DND-41 (cell line): Measurements from ENCODE around the gene PLBD1.

ENCODE experiments used
- ATAC-seq: fragments of 200-7000 bp; cut with Tn5 transposase; 3 replicates; pipeline ENCODE4 v1.9.1; 2021; ENCODE audit warnings: low read depth; ENCODE audit not compliant: insufficient read depth
- DNase-seq: peaks from one replicate; pipeline ENCODE4 v3.0.0-alpha.2; 2020
- H2AFZ ChIP-seq: 2 replicates; pipeline ENCODE4 v1.6.0; 2012; ENCODE audit warnings: low read depth, low read length
- H3K27ac ChIP-seq: 2 replicates; pipeline ENCODE4 v1.5.1; 2012; ENCODE audit warnings: low read length, inconsistent platforms
- H3K27me3 ChIP-seq: fragments of 200-600 bp; sonication (generic); 2 replicates; pipeline ENCODE4 v1.6.0; 2012; ENCODE audit warnings: low read length, mild to moderate bottlenecking, inconsistent platforms; ENCODE audit not compliant: insufficient read depth, poor library complexity
- H3K36me3 ChIP-seq: 2 replicates; pipeline ENCODE4 v1.5.1; 2012; ENCODE audit warnings: low read length, inconsistent platforms; ENCODE audit not compliant: insufficient read depth
- H3K4me1 ChIP-seq: 2 replicates; pipeline ENCODE4 v1.5.1; 2012; ENCODE audit warnings: mild to moderate bottlenecking, low read length; ENCODE audit not compliant: insufficient read depth
- H3K4me2 ChIP-seq: 2 replicates; pipeline ENCODE4 v1.6.0; 2012; ENCODE audit warnings: mild to moderate bottlenecking, moderate library complexity, low read length, inconsistent platforms; ENCODE audit not compliant: insufficient read depth
- H3K4me3 ChIP-seq, 2 experiments: fragments of 200-600 bp in 1 of 2; shearing (Covaris generic) in 1 of 2; 2 replicates each; pipeline ENCODE4 v1.5.1; 2012 to 2016; ENCODE audit warnings: inconsistent platforms in 2 of 2, low read length in 2 of 2, mild to moderate bottlenecking in 2 of 2, low read depth in 1 of 2, moderate library complexity in 1 of 2
- H3K79me2 ChIP-seq: 2 replicates; pipeline ENCODE4 v1.6.0; 2012; ENCODE audit warnings: low read length, inconsistent platforms; ENCODE audit not compliant: insufficient read depth
- H3K9ac ChIP-seq: 2 replicates; pipeline ENCODE4 v1.6.0; 2012; ENCODE audit warnings: low read depth, mild to moderate bottlenecking, inconsistent platforms, low read length, moderate library complexity
- H3K9me3 ChIP-seq: 2 replicates; pipeline ENCODE4 v1.5.1; 2012; ENCODE audit warnings: low read length, moderate library complexity, mild to moderate bottlenecking, inconsistent platforms; ENCODE audit not compliant: insufficient read depth, severe bottlenecking
- H4K20me1 ChIP-seq: 2 replicates; pipeline ENCODE4 v1.6.0; 2012; ENCODE audit warnings: low read length; ENCODE audit not compliant: insufficient read depth
- EZH2 ChIP-seq: IDR thresholded peaks from 3 replicates; pipeline ENCODE4 v1.6.1; 2012; ENCODE audit warnings: borderline replicate concordance, low read depth, mild to moderate bottlenecking, moderate library complexity, low read length, inconsistent platforms; ENCODE audit not compliant: severe bottlenecking
- TF ChIP-seq, protein P1 (sequence below): IDR thresholded peaks from 2 replicates; pipeline ENCODE4 v1.5.1; 2012; ENCODE audit warnings: borderline replicate concordance, low read length, moderate library complexity, mild to moderate bottlenecking; ENCODE audit not compliant: poor library complexity, severe bottlenecking; ENCODE audit errors: extremely low read depth

PLBD1 gene

GRCh38 chr12:14612898-14613445 is 45.3 kb upstream of the PLBD1 start:
- no peak overlapping the region for H3K4me3 ChIP-seq
- no peak overlapping the region for H3K4me2 ChIP-seq
- no peak overlapping the region for H3K9ac ChIP-seq
- peaks cover 10% of the 10 kb centered on the region for H3K9me3 ChIP-seq
- no peaks in the 10 kb centered on the region for H3K79me2 ChIP-seq
- H3K27me3 ChIP-seq, result no peaks in the 10 kb centered on the region
- TF ChIP-seq EZH2, result no peak
- TF ChIP-seq, protein P1, sequence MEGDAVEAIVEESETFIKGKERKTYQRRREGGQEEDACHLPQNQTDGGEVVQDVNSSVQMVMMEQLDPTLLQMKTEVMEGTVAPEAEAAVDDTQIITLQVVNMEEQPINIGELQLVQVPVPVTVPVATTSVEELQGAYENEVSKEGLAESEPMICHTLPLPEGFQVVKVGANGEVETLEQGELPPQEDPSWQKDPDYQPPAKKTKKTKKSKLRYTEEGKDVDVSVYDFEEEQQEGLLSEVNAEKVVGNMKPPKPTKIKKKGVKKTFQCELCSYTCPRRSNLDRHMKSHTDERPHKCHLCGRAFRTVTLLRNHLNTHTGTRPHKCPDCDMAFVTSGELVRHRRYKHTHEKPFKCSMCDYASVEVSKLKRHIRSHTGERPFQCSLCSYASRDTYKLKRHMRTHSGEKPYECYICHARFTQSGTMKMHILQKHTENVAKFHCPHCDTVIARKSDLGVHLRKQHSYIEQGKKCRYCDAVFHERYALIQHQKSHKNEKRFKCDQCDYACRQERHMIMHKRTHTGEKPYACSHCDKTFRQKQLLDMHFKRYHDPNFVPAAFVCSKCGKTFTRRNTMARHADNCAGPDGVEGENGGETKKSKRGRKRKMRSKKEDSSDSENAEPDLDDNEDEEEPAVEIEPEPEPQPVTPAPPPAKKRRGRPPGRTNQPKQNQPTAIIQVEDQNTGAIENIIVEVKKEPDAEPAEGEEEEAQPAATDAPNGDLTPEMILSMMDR, result no peak
- no peak overlapping the region for H2AFZ ChIP-seq
- no peaks in the 10 kb centered on the region for H3K36me3 ChIP-seq
- no peak overlapping the region for H3K27ac ChIP-seq
- no peaks in the 10 kb centered on the region for H4K20me1 ChIP-seq
- ATAC-seq (no peak), DNase-seq (no peak)
- peaks cover 8% of the 10 kb centered on the region for H3K4me1 ChIP-seq

DNA sequence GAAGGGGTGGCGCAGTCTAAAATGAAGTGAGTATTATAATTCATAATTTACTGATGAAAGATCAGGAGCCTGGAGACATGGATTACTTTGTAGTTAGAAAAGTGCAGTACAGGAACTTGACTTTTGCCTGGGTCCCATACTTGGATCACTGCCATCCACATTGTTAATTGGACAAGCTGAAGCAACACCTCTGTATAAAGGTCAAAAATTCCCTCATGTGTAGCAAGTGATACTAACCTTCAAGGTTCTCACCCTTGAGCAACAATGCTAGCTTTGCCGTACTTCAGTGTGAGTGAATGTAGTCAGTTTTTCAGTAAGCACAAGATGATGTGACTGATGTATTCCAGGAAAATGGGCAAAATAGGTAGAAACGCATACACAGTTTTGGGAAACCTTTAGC is 44.6 kb upstream of the PLBD1 start:
- Histone ChIP-seq H3K4me1 (peaks cover 8% of the 10 kb centered on the region), H3K9me3 (peaks cover 10% of the 10 kb centered on the region), H3K4me3 (no peak overlapping the region), H3K27me3 (no peaks in the 10 kb centered on the region), H3K9ac (no peak overlapping the region), H3K4me2 (no peak overlapping the region), H3K79me2 (no peaks in the 10 kb centered on the region), H3K27ac (no peak overlapping the region), H3K36me3 (no peaks in the 10 kb centered on the region), H4K20me1 (no peaks in the 10 kb centered on the region), H2AFZ (no peak overlapping the region)
- DNase-seq (no peak), ATAC-seq (no peak)
- TF ChIP-seq, protein P1, result no peak
- TF ChIP-seq EZH2, result no peak

- Histone ChIP-seq H3K27ac (no peak overlapping the region), H3K79me2 (no peaks in the 10 kb centered on the region), H4K20me1 (no peaks in the 10 kb centered on the region), H3K4me1 (peaks cover 8% of the 10 kb centered on the region), H3K9me3 (peaks cover 10% of the 10 kb centered on the region), H3K4me3 (no peak overlapping the region), H3K4me2 (no peak overlapping the region), H3K9ac (no peak overlapping the region), H3K36me3 (no peaks in the 10 kb centered on the region), H3K27me3 (no peaks in the 10 kb centered on the region), H2AFZ (no peak overlapping the region)
- DNase-seq (peak; percentile 18), ATAC-seq (0 out of 3 replicates have a peak, but pooled peaks have one; percentile 27)
- TF ChIP-seq, protein P1, result no peak
- no peak for TF ChIP-seq EZH2
These were observed 44.0 kb upstream of the PLBD1 start for GRCh38 chr12:14611640-14612203.
